NCI-H446 treated with DMSO at 0.1 percent for 48 hours (cell line): ENCODE results near the gene MPPED1.

Experiments used
- DNase-seq: peaks from one replicate; lab custom pipeline; 2025; lab: John Stamatoyannopoulos, UW

Gene MPPED1

DNA sequence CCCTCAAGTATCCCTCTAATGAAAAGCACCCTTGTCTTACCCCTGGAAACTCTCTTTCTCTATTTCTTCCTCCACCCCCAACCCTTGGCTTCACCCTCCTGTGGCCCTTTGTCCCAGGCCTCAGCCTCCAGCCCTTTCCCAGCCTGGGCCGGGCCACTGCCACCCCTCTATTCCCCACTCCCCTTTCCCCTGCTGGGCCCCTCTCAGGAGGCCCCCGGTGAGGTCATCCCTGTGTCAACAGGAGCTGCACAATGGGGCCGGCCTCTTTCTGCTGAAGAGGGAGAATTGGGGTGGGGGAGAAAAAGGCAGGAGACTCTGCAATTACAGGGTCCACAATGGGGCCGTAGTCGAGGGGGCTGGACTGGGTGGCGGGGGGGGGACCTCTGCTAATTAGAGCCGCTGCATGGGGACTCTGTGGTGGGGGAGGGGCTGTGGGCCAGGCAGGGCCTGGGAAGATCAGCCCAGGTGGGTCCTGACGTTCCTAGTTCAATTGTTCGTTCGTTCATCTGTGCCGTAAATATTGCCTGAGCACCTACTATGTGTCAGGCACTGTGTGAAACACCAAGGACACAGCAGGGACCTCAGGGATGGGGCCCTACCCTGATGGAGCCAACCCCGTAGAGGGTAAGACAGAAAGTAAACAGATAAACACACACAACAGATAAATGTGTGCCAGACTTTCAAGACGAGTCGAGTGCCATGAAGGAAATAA lies 18.5 kb upstream of the MPPED1 start:
- no peak for DNase-seq

DNA sequence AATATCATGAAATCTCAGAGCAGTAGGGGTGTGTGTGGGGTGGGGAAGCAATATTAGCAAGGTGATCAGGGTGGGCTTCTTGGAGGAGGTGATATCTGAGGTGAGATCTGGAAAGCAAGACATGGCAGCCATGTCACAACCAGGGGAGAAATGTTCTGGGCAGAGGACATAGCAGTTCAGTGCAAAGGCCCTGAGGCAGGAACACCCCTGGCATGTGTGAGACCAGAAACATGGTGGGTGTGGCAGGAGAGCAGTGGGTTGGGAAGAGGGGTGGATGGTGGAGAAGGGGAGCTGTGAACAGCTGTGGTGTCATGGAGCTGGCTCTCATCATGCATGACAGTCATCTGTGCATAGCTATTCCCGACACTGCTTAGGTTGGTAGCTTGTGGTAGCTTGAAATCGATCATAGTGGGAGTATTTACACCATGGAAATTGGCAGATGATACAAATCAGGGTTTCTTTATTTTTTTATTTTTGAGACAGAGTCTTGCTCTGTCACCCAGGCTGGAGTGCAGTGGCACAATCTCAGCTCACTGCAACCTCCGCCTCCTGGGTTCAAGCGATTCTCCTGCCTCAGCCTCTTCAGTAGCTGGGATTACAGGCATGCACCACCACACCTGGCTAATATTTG lies 17.9 kb upstream of the MPPED1 start:
- DNase-seq, result no peak

DNA sequence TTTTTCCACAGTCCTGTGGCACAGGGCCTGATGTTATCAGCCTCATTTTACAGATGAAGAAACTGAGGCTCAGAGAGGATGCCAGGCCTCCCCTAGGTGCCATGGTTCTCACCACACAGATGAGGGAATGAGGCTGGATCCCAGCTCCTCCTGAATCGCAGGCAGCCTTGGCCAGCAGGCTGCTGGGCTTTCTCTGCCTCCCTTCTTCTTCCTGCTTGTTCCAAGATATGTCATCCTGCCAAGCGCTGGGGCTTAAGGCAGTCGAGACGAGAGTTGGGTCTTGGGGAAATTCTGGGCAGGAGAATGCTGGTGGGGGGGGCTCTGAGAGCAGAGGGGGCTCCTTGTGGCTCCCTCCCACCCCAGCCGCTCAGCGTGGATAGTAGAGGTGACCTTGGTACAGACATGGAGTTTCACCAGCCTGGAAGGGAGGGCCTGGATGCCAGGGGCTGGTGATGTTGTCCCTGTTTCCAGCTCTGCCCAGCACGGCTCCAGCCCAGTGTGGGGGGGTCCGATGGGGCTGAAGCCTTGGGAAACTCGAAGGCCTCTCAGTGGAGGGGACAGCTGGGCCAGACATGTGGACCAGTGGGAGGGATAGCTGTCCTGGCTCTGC lies 16.6 kb upstream of the MPPED1 start:
- no peak for DNase-seq

DNA sequence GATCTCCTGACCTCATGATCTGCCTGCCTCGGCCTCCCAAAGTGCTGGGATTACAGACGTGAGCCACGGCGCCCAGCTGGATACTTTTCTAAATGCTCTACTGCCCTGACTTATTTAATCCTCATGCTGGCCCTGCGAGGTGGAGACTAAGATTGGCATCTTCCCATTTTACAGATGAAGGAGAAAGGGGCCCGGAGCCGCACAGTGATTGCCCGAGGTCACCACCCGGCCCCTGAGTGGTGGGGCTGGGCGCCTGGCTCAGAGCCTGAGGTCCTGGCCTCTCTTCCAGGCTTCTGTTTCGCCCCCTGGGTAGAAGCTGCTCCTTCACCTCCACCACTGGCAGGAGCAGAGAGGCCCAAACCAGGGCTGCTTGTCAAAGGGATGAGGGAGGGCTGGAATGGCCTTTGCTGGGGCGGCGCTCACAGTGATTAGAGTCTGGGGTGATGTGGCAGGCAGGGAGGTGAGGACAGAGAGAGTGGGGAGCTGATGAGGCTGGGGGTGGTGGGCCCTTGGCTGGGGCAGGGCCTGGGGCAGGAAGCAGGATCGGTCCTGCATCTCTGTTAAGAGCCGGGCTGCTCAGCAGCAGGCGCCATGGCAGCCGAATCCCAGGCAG lies 15.4 kb upstream of the MPPED1 start:
- DNase-seq, result no peak

DNA sequence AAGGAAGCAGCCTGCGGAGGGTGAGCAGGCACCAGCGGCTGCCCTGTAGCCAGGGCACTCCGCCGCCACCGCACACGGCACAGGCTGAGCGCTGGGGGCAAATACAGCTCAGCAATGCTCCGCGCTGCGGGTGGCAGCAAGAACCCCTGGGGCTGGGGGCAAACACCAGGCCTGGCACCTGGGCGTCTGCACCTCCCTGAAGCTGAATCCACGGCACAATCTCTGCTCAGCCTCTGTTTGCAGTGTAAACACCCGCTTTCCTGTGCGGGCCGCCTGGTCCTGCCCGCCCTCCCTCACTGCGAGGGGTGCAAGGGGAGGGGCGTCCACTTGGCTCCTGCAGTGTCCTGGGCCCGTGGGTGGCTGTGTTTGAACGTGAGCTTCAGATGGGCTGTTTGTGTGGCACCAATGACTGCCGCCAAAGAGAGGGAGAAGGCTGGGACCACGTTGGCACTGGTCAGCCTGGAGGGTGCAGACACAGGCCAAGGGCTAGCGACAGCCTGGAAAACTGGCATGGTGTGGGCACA lies 14.8 kb upstream of the MPPED1 start:
- no peak for DNase-seq

DNA sequence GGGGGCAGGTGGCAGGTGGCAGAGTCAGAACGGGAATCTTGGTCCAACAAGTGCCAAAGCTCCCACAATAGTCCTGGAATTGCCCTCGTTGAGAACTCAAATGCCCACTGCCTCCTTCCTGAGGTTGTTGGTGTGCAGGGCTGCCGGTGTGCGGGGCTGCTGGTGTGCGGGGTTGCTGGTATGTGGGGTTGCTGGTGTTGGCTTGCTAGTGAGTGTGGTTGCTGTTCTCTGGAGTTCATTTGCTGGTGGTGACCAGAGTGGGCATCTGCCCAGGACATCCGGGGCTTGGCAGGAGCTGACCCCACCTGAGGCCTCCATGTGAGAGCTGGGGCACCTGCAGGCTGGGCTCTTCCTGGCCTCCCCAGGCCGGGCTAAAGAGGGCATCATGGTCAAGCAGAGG lies 14.0 kb upstream of the MPPED1 start:
- no peak for DNase-seq

DNA sequence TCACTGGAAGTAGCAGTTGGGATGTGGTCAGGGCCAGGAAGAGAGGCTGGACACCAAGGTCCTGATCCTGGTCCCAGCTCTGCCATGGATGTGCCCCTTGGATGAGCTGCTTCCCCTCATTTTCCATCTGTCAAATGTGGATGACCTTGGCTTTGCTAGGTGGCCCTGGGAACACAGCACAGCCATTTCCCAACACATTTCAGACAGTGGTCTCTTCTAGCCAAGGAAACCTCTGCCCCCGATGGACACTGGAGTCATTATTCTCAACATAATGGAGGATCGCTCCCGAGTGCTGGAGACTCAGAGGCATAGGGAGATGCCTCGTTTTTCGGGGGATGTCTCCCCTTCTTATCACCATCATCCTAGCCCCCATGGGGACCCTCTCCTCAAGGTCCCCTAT lies 13.6 kb upstream of the MPPED1 start:
- no peak for DNase-seq

DNA sequence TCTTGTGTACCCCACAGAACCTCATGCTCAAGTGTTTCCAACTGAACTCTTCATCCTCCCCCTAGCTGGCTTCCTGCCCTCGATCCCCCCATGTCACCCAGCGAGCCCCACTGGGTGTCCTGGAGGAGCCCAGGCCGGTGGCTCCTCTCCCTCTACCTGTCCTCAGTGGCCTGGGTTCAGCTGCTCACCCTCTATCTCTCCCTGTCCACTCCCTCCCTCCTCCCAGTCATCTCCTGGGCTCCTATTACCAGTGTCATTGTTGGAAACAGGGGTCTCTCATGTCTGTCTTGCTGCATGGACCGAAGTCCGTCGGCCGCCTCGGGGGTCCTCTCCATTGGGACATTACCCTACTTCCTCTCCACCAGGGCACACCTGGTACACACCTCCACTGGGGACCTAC lies 12.9 kb upstream of the MPPED1 start:
- DNase-seq, result no peak

DNA sequence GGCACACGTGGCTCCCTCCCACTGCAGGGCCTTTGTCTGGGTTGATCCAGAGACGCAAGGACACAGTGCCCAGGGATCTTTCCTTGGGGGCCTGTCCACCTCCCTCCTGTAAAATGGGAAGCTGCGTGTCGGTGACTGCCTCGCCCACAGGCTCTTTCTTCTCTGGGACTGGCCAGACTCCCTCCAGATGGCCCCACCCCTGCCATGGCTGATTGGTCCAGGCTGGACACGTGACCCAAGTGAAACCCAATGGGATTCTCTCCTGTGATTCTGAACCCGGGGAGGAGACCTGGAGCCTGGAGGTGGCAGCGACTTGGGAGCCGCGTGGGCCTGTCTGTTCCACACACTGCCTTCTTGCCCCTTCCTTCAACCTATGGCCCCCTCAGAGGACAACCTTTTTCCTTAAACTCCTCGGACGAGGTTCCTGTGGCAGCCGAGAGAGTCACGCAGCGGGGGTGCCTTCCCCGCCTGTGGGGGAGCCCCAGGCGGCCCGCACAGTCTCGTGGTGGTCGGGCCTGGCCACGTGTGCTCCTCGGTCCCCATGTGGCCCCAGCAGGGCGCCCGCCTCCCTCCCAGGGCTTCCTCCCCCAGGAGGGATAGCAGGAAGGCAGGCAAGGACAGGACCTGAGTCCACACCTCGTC lies 12.4 kb upstream of the MPPED1 start:
- DNase-seq, result no peak

DNA sequence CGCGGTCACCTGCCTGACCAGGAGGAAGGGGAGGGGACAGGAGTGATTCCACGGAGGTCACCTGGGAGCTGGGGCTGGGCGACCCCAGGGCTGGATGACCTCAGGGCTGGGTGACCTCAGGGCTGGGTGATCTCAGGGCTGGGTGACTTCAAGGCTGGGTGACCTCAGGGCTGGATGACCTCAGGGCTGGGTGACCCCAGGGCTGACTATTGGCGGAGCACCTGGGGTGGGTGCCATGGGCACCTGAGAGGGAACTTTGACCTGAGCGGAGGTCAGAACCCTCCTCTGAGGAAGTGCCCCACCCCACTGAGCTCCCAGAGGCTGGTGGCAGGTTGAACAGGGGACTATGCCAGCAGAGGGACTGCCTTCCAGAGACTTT lies 11.8 kb upstream of the MPPED1 start:
- no peak for DNase-seq

DNA sequence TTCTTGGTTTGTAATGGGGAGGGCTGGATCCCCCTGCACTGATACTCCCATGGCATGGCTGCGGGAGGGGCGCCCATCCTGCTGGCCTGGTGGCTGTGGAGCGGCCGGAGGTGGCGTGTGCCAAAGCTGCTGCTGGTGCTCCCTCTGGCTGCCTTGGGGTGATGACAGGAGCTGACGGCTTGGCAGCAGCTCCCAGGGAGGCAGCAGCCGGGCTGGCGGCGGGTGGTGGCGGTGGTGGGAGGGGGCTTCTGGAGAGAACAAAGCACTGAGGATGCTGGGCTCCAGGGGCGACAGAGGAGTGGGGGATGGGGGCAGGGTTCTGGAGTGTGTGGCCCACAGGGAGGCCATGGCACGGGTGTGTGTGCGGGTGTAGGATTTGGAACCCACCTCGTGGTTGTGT lies 11.4 kb upstream of the MPPED1 start:
- DNase-seq, result peak; percentile 64

DNA sequence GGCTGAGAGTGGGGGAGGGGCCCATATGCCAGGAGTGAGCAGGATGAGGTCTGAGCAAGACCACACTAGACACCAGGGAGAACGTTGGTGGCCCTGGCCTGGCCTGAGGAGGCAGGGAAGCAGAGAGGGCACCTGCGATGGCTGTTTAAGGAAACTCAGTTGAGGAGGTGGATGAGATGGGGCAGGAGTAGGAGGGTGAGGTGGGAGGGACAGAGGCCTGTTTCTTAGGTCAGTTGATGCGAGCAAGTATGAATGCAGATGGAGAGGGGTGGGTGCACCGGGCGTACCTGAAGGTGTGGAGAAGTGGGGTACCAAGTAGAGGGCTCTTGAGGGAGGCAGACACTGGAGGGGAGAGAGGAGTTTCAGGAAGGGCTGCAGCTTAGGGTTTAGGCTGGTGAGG lies 10.6 kb upstream of the MPPED1 start:
- no peak for DNase-seq

DNA sequence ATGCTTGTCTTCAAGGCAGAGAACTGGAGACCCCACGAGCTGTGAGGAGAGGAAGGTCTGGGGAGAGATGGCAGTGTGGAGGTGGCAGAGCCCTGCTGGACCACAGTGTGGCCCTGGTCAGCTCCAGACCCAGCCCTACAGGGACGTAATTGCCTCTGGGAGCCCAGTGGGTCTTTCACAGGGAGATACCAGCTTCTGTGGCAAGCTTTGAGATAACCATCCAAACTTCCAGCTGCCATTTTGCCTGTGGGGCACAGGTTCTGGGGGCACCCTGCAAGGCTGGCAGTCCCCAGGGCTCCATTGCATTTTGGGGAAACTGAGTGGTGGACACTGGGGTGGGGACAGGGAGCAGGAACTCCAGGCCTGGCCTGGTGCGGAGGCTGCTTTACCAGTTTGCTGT lies 10.2 kb upstream of the MPPED1 start:
- DNase-seq, result no peak

DNA sequence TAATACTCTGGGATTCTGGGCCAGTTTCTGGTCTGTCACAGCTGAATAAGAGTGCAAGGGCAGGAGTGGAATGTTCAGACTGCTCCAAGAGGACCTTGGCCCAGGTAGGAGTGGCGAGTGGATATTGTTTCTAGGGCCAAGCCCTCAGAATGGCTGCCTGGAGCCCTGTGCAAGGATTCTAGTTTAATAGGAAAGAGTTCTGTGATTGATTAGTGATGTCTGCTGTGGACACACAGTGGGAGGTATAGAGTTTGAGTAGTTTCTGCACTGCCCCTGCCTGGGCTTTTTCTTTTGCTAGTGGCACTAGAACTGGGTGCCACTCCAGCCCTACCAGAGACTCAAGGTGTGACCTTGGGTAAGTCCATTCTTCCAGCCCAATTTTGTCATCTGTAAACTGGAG lies 9.7 kb upstream of the MPPED1 start:
- DNase-seq, result no peak

DNA sequence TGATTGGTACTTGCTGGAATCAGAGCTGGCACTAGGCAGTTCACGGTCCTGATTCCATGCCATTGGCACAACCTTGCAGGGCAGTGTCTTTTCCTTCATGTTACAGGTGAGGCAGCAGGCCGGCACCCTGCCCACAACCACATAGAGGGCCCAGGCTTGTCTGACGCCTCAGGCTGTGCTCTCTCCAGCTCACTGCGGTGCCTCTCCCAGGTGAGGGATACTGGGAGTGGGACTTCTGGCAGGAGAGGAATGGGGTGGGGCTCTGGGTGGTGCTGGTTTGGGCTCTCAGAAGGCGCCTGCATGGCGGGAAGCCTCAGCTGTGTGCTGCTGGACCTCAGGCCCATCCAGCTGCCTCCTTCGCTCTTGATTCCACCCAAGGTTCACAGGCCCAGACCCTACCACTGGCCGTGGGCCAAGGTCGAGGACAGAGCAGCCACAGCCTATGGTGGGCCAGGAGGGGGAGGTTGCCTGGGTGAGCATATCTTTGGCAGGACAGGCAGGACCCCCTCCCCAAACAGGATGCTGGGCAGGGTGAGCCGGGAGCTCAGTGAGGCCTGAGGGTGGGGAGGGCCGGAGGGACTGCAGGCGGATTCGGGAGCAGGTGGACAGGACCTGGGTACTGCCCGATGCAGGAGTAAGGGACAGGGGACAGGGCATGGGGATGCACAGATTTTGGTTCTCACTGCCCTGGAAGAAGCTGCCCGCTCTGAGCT lies 7.0 kb upstream of the MPPED1 start:
- no peak for DNase-seq

DNA sequence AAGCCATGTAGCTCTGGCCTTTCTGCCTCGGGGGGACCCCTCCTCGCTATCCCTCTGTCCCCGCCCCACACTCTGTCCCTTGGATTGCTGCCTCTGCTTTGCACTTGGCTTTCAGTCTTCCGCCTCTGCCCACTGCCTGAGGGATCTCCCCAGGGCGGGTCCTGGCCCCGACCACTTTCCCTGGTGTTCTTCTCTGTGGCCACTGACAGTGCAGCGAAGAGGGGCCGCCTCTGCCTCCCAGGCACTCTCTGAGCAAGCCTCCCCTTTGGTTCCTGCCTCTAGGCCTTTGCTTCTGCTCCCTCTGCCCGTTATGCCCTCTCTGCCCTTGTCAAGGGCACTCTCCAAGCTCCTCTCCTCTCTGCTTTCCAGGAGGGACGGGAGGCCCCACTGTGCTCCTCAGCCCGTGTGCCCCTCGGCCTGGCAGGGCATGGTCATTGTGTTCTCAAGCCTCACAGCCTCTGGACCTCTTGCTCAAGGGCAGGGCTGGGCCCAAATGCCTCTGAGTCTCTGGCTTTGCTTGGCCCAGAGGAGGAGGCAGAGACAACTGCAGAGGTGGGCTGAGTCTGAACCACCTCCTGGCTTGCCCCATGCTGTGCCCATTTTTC lies 5.5 kb upstream of the MPPED1 start:
- DNase-seq, result no peak

DNA sequence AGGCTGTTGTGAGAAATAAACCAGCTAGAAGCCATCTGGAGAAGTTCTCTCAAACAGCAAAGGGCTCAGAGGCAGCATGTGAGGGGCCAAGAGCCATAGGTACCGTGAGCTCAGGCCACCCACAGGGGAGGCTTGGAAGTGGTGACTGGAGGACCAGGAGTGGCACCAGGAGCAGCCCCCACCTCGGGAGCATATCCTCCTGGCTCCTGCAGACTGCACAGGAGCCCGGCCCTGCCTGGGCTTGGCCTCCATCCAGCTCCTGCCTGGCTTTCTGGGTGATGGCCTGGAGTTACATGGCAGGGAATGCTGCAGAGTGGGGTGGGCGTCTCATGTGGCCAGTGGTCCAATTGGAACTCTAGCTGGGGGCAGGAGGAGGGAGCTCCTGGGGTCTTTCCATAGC lies 4.2 kb upstream of the MPPED1 start:
- DNase-seq, result no peak

DNA sequence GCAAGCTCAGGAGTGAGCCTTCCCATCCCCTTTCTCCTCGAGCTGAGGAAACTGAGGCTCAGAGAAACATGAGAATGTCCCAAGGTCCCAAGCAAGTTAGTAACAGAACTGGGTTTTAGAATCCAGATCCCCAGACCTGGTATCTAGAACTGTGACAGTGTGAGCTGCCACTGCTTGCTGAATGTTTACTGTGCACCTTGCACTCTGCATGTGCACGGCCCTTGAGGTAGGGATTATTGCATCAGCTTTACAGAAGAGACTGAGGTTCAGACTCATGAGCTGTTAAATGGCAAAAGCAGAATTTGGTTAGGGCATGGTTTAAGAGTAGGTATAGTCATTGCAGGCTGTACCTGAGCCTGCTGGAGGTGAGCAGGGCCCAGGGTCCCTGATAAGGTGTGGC lies 3.8 kb upstream of the MPPED1 start:
- no peak for DNase-seq

DNA sequence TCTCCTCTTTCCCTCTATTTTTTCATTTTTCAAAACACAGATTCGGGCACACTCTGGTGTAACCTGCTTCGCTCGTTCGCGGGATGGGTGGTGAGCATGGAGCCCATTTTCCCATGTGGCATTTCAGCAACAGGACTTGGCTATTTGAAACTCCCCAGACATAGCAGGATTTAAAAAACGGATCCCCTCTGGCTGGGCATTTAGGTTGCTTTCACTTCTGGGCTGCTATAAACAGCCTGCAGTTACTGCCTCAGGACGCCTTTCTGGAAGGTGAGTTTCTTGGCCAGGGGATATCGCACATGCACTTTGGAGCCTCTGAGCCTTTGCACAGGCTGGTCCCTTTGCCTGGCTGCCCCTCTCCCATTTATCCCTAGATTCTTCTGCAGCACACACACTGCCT lies 2.8 kb upstream of the MPPED1 start:
- no peak for DNase-seq

DNA sequence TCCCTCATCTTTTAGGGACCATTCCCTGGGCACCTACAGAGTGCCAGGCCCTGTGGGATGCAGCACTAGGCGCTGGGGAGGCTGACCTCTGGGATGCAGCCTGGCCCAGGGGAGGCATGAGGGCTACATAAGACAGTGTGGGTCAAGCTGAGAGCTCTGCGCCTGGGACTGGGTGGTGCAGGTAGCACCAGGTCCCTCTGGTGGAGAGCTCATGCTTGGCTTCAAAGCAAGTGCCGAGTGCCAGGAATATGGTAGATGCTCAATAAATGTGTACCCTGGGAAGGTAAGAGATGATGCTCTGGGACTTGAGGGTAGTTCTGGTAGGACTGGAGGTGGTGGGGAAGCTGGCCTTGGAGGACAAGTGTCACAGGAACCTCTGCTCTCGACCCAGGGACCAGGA lies 2.0 kb upstream of the MPPED1 start:
- no peak for DNase-seq

DNA sequence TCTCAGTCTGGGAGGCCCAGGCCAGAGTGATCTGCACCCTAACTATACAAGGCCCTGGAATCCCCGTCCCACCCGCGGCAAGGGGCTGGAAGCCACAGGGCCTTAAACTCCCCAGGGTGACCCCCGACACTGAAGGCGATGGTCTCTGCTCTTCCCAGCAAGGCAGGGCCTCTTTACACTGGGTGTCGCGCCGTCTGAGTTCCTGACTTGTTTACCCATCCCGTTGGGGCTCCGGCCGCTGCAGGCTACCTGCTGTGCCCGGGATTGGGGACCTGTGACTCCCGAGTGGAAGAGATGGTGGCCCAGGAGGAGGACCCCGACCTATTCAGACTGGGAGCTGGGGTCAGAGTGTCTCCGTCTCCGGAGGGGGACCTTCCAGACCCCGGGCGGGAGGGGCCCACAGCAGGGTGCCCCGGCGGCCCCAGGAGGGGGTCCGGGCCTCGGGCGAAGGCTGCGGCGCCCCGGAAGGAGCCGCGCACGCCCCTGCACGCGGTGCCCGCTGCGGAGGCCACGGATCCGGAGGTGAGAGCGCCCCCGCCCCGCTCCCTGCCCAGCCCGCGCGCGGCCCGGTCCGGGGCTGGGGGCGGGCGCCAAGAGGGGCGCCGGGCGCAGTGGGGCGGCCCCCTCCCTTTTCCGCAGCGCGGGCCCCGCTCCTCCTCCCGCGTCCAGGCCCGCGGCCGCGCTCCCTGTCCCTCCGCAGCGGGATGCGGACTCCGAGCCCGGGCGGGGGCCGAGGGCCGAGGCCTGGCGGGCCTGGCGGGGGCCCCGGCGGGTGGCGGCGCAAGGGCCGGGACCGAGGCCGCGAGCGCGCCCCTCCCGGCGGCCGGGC lies 560 bp upstream of the MPPED1 start:
- DNase-seq, result no peak
